ENCODE data around the gene TCEANC.
A peak's percentile ranks its signal among the peaks of the same experiment; 100 is the strongest.

Gene TCEANC

GRCh38 chrX:13694359-13694758 lies 41.4 kb downstream of the TCEANC start:
- DNase-seq: no peak

GRCh38 chrX:13694983-13695382 lies 42.0 kb downstream of the TCEANC start:
- no peak for DNase-seq

- DNase-seq: no peak
Measured at GRCh38 chrX:13695601-13696115, 42.7 kb downstream of the TCEANC start.

GRCh38 chrX:13697455-13697854 lies 44.5 kb downstream of the TCEANC start:
- peak; percentile 76 for DNase-seq

GRCh38 chrX:13697976-13698375 lies 45.0 kb downstream of the TCEANC start:
- DNase-seq: no peak

GRCh38 chrX:13698432-13698831 lies 45.5 kb downstream of the TCEANC start:
- no peak for DNase-seq

- peak; percentile 50 for DNase-seq
Measured at GRCh38 chrX:13699183-13699826, 46.4 kb downstream of the TCEANC start.

GRCh38 chrX:13700380-13700779 lies 47.4 kb downstream of the TCEANC start:
- DNase-seq: no peak

- DNase-seq: peak; percentile 60
Measured at GRCh38 chrX:13702111-13702789, 49.3 kb downstream of the TCEANC start.

- no peak for DNase-seq
Measured at GRCh38 chrX:13703135-13703534, 50.2 kb downstream of the TCEANC start.

GRCh38 chrX:13703589-13703988 lies 50.6 kb downstream of the TCEANC start:
- no peak for DNase-seq

- DNase-seq: no peak
Measured at GRCh38 chrX:13711141-13711540, 58.2 kb downstream of the TCEANC start.
